HG03135 (cell line): ENCODE measurements around the gene HS1BP3.

Experiments
- ATAC-seq: cut with Tn5 transposase; IDR thresholded peaks from one replicate; pipeline ENCODE4 v1.9.1; 2021; ENCODE audit warnings: mild to moderate bottlenecking, moderate library complexity; ENCODE audit not compliant: unreplicated experiment

The HS1BP3 gene

DNA sequence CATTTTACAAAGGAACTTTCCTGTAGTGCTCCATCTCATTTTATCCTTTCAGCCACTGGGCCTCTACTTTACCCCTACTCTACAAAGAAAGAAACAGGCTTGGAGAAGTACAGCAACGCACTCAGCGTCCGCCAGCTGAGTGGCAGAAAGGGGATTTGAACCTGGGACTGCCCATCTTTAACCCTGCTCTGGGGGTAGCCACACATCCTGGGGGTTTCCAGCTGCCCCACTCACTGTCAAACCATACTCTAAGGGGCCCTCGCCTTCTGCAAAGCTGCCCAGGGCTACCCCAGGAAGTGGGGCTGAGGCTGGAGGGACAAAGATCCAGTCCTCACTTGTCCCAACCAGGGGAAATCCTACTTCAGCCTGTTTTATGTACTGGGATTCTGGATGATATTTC lies 17.9 kb downstream of the HS1BP3 start:
- ATAC-seq = no peak

DNA sequence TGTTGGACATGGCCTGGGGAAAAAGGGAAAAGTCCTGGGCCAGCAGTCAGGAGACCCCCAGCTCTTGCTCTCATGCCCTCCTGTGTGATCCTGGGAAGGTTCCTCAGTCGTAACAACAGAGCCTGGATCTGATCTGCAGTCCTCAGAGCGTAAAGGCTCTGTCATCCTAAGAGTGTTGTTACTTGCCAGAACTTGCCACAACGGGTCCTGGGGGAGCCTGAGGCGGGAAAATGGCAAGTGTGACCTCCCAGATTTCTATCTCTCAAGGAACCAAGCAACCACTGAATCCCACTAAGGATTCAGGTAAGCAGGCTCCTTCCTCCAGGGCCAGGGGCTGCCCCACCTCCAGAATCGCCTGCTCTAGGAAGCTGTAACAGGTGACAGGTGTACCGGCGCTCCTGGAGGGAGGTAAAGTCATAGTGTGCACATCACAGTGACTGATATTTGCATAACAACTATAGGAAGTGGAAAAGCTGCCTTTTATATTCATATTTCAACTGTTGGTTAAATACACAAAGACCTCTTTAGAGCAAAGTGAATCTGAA lies 18.4 kb downstream of the HS1BP3 start:
- ATAC-seq = no peak

- ATAC-seq = no peak
Observed at GRCh38 chr2:20631617-20632307, 19.1 kb downstream of the HS1BP3 start.

- ATAC-seq = no peak
Observed at GRCh38 chr2:20630967-20631366, 19.9 kb downstream of the HS1BP3 start.

DNA sequence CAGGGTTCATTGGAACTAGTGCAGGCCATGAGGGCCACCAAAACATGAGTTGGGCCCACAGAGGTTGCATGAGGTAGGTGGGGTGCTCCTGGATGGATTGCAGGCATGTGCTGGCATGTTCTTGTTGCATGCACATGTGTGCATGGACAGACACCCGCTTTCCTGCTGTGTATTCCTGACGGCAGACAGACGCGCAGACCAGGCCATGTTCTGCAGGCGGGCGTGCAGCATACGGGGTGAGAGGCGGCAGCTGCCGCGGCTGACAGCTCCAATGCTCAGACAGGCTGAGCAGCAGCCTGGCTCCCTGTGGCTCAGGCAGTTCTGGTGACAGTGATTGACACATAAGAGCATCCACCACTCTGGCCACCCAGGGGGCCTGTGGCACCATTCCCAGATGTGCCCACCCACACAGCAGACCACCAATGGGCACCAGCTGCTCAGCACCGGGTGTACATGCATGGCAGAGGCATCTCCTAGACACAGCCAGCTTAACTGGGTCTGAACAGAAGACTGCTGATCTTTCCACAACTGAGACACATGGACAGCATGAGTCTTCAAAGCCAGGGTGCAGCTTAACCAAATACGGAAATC lies 21.2 kb downstream of the HS1BP3 start:
- ATAC-seq = no peak

GRCh38 chr2:20629181-20629580 lies 21.7 kb downstream of the HS1BP3 start:
- ATAC-seq = no peak

GRCh38 chr2:20627712-20628380 lies 23.1 kb downstream of the HS1BP3 start:
- no peak for ATAC-seq

GRCh38 chr2:20626698-20627513 lies 24.0 kb downstream of the HS1BP3 start:
- ATAC-seq = no peak

- no peak for ATAC-seq
Observed at GRCh38 chr2:20626392-20626697, 24.6 kb downstream of the HS1BP3 start.

- ATAC-seq = no peak
Observed at GRCh38 chr2:20625491-20626391, 25.2 kb downstream of the HS1BP3 start.

- ATAC-seq = no peak
Observed at GRCh38 chr2:20624884-20625485, 25.9 kb downstream of the HS1BP3 start.

GRCh38 chr2:20624156-20624883 lies 26.6 kb downstream of the HS1BP3 start:
- no peak for ATAC-seq

- ATAC-seq = no peak
Observed at GRCh38 chr2:20623741-20624155, 27.1 kb downstream of the HS1BP3 start.

- no peak for ATAC-seq
Observed at GRCh38 chr2:20623241-20623640, 27.7 kb downstream of the HS1BP3 start.

DNA sequence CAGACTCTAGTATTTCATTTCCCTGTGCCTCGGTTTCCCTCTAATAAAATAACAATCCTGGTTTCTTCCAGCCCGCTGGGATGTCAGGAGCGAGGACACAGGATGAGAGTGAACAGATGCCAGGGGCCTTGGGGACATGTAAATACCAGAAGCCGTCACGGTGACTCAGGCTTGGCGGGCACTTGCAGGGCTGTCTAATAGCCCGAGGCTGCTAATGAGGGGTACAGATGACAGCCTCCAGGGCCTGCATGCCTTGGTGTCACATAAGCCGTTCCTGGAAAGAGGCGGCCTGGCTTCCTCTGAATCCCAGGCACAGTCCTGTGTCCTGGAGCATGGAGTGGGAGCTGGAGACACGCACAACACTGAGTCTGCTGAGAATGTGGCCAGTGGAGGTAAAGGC lies 28.2 kb downstream of the HS1BP3 start:
- no peak for ATAC-seq

GRCh38 chr2:20622296-20622686 lies 28.6 kb downstream of the HS1BP3 start:
- no peak for ATAC-seq

DNA sequence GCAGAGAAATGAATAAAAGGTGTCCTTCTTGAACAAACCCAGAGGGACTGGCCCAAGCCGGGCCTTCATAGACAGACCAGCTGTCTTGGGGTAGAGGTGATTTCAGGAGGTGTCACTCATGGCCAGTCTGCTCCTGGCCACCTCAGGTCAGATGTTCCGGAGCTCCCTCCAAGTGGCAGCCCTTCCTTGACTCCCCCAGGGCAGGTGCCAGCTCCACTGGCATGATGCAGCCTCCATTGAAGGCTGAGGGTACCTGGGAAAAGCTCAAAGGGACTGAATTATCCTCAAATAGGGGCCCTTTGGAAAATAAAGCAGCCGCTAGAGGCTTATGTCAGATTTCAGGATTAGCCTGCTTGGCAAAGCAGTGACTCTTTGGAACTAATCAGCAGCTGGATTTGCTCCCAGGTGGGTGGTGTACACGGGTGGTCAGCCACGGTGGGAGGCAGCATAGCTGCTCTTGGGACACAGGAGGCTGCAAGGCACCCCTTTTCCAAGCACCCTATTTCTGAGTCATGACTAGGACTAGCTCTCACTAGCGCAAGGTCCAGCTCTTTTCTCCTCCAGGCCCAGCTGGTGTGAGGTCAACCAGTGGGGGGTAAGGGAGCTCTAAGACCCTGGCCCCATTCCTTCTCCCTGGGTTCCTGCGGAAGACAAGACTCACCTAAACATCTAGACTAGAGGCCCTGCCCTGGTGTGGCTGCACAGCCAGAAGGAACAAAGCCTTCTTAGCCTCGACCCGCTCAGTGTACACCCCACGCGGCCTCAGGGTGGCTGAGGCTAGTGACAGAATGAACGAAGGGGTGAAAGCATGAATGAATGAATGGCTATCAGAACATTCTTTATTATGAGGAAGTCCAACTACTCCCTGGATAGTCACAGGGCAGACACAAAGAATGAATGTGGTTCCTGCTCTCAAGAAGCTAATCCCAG lies 29.3 kb downstream of the HS1BP3 start:
- ATAC-seq = no peak

GRCh38 chr2:20620696-20621365 lies 30.1 kb downstream of the HS1BP3 start:
- no peak for ATAC-seq
